KMS-11 (cell line): Measurements from ENCODE around the gene BTNL9.

Experiments
- H2AFZ ChIP-seq: fragments of 200-600 bp; sonication (generic); 2 replicates; pipeline ENCODE4 v1.6.1; 2016; ENCODE audit warnings: antibody characterized with exemption, mixed run types, low read depth
- H3K27ac ChIP-seq: fragments of 200-600 bp; sonication (generic); 2 replicates; pipeline ENCODE4 v1.6.1; 2016; ENCODE audit warnings: mild to moderate bottlenecking, mixed run types
- H3K27me3 ChIP-seq: fragments of 200-600 bp; sonication (generic); 2 replicates; pipeline ENCODE4 v1.6.1; 2017; ENCODE audit warnings: mild to moderate bottlenecking, low read depth, mixed run types, moderate library complexity; ENCODE audit not compliant: insufficient read depth
- H3K36me3 ChIP-seq: fragments of 200-600 bp; sonication (generic); 2 replicates; pipeline ENCODE4 v1.6.1; 2017; ENCODE audit warnings: mild to moderate bottlenecking, mixed run types; ENCODE audit not compliant: insufficient read depth
- H3K4me1 ChIP-seq: fragments of 200-600 bp; sonication (generic); 2 replicates; pipeline ENCODE4 v1.6.1; 2016; ENCODE audit warnings: mild to moderate bottlenecking, low read depth, mixed run types; ENCODE audit not compliant: poor library complexity, severe bottlenecking
- H3K4me2 ChIP-seq: fragments of 200-600 bp; sonication (generic); 2 replicates; pipeline ENCODE4 v1.7.0; 2016; ENCODE audit warnings: mild to moderate bottlenecking, mixed run types
- H3K4me3 ChIP-seq: fragments of 200-600 bp; sonication (generic); IDR thresholded peaks from 2 replicates; pipeline ENCODE4 v1.6.1; 2017; ENCODE audit warnings: low read depth, low read length, mixed read lengths; ENCODE audit not compliant: insufficient read depth
- H3K79me2 ChIP-seq: fragments of 200-600 bp; sonication (generic); 2 replicates; pipeline ENCODE4 v1.6.1; 2016; ENCODE audit warnings: low read depth, mixed run types; ENCODE audit not compliant: insufficient read depth
- H3K9ac ChIP-seq: fragments of 200-600 bp; sonication (generic); 2 replicates; pipeline ENCODE4 v1.6.1; 2016; ENCODE audit warnings: mild to moderate bottlenecking, mixed run types
- H4K20me1 ChIP-seq: fragments of 200-600 bp; sonication (generic); 2 replicates; pipeline ENCODE4 v1.6.1; 2016; ENCODE audit warnings: mild to moderate bottlenecking, mixed run types; ENCODE audit not compliant: insufficient read depth
- TF ChIP-seq, protein P1 (sequence below): fragments of 200-600 bp; sonication (generic); conservative IDR thresholded peaks from 2 replicates; pipeline ENCODE4 v1.6.1; 2017; ENCODE audit warnings: low read depth, mild to moderate bottlenecking, antibody characterized with exemption, low read length, moderate library complexity, mixed read lengths

The BTNL9 gene

DNA sequence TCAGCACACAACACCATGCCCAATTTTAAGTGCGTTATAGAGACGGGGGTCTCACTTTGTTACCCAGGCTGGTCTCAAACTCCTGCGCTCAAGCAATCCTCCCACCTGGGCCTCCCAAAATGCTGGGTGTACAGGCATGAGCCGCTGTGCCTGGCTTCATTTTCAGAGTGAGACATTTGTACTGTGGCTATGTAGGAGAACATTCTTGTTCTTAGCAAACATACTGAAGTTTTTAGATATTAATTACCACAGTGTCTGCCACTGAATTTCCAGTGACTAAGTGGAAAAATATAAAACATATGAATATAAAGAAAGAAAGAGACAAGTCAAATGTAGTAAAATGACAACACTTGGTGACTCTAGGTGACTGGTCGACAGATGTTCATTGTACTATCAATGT lies 20.9 kb downstream of the BTNL9 start:
- Histone ChIP-seq H3K4me3 (no peak overlapping the region), H3K27me3 (no peaks in the 10 kb centered on the region), H4K20me1 (no peaks in the 10 kb centered on the region), H2AFZ (no peak overlapping the region), H3K36me3 (no peaks in the 10 kb centered on the region), H3K9ac (no peak overlapping the region), H3K4me1 (no peaks in the 10 kb centered on the region), H3K27ac (no peak overlapping the region), H3K4me2 (no peak overlapping the region), H3K79me2 (no peaks in the 10 kb centered on the region)
- TF ChIP-seq, protein P1, sequence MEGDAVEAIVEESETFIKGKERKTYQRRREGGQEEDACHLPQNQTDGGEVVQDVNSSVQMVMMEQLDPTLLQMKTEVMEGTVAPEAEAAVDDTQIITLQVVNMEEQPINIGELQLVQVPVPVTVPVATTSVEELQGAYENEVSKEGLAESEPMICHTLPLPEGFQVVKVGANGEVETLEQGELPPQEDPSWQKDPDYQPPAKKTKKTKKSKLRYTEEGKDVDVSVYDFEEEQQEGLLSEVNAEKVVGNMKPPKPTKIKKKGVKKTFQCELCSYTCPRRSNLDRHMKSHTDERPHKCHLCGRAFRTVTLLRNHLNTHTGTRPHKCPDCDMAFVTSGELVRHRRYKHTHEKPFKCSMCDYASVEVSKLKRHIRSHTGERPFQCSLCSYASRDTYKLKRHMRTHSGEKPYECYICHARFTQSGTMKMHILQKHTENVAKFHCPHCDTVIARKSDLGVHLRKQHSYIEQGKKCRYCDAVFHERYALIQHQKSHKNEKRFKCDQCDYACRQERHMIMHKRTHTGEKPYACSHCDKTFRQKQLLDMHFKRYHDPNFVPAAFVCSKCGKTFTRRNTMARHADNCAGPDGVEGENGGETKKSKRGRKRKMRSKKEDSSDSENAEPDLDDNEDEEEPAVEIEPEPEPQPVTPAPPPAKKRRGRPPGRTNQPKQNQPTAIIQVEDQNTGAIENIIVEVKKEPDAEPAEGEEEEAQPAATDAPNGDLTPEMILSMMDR = no peak

DNA sequence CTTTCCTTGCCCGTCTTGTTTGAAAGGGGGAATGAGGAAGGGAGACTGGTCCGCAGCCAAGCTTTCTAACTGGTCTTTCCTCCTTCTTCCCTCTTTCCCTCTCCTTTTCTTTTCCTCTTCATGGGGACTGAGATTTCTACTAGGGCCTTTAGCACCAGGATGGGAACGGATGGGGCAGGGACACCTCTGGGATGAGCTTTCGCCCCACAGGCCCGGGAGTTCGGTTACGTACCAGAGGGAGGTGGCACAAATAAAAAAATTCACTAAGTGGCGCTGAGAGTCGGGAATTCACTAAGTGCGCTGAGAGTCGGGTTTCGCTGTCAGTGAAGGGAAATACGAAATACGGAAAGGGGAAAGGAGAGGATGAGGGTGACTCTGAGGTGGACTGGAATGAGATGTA lies 21.6 kb downstream of the BTNL9 start:
- H4K20me1 ChIP-seq = no peaks in the 10 kb centered on the region
- no peaks in the 10 kb centered on the region for H3K36me3 ChIP-seq
- H3K79me2 ChIP-seq = no peaks in the 10 kb centered on the region
- TF ChIP-seq, protein P1 = no peak
- H3K4me1 ChIP-seq = no peaks in the 10 kb centered on the region
- H3K27me3 ChIP-seq = no peaks in the 10 kb centered on the region
- no peak overlapping the region for H3K4me2 ChIP-seq
- no peak overlapping the region for H3K9ac ChIP-seq
- H3K27ac ChIP-seq = no peak overlapping the region
- H2AFZ ChIP-seq = no peak overlapping the region
- H3K4me3 ChIP-seq = no peak overlapping the region

DNA sequence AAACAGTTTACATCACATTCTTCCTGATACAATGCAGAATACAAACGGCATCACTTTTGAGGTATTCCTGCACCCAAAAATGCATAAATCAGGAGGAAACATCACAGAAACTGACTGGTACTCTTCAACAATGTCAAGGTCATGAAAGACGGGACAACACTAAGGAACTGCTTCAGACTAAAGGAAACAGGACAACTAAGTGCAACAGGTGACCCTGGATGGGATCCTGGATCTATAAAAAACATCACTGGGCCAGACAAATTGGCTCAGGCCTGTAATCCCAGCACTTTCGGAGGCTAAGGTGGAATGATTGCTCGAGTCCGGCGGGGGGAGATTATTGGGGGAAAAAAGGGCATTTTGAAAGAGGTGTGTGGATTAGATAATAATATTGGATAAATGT lies 22.6 kb downstream of the BTNL9 start:
- Histone ChIP-seq H3K27me3 (no peaks in the 10 kb centered on the region), H3K27ac (no peak overlapping the region), H3K4me1 (no peaks in the 10 kb centered on the region), H4K20me1 (no peaks in the 10 kb centered on the region), H2AFZ (no peak overlapping the region), H3K4me3 (no peak overlapping the region), H3K4me2 (no peak overlapping the region), H3K9ac (no peak overlapping the region), H3K79me2 (no peaks in the 10 kb centered on the region), H3K36me3 (no peaks in the 10 kb centered on the region)
- TF ChIP-seq, protein P1 = no peak

DNA sequence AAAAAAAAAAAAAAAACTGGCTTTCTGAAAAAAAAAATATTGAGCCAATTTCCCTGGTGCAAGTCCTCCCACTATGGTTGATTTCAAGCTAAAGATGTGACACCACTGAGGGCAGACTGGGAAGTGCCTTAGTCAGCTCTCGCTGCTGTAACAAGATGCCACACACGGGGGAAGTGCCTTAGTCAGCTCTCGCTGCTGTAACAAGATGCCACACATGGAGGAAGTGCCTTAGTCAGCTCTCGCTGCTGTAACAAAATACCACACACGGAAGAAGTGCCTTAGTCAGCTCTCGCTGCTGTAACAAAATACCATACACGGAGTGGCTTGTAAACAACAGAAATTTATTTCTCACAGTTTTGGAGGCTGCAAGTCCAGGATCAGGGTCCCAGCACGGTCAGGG lies 23.4 kb downstream of the BTNL9 start:
- TF ChIP-seq, protein P1 = no peak
- Histone ChIP-seq H4K20me1 (no peaks in the 10 kb centered on the region), H3K4me2 (no peak overlapping the region), H3K79me2 (no peaks in the 10 kb centered on the region), H2AFZ (no peak overlapping the region), H3K27ac (no peak overlapping the region), H3K27me3 (no peaks in the 10 kb centered on the region), H3K4me3 (no peak overlapping the region), H3K9ac (no peak overlapping the region), H3K36me3 (no peaks in the 10 kb centered on the region), H3K4me1 (no peaks in the 10 kb centered on the region)

DNA sequence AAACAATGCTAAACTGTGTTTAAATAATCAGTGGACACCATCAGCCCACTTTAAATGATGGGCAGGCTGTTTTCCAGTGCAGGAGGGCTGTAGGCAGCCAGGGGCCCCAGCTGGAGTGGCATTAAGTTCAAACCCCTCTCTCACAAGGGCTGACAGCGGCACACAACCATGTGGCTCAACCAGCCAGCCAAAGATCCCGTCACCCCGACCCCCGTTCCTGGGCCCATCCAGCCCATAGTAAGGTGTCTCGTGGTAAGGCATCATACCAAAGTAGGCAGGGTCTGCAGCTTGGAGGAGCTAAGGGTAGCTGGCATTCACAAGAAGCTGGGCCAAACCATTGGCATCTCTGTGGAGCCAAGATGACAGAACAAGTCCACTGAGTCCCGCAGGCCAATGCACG lies 24.9 kb downstream of the BTNL9 start:
- Histone ChIP-seq H2AFZ (no peak overlapping the region), H3K4me3 (no peak overlapping the region), H3K4me2 (no peak overlapping the region)

More for the DNA sequence above, 24.9 kb downstream of the BTNL9 start:
- H3K79me2 ChIP-seq = no peaks in the 10 kb centered on the region
- no peaks in the 10 kb centered on the region for H3K4me1 ChIP-seq
- TF ChIP-seq, protein P1 = no peak
- no peak overlapping the region for H3K27ac ChIP-seq
- H3K27me3 ChIP-seq = no peaks in the 10 kb centered on the region
- H3K36me3 ChIP-seq = no peaks in the 10 kb centered on the region
- no peaks in the 10 kb centered on the region for H4K20me1 ChIP-seq
- no peak overlapping the region for H3K9ac ChIP-seq
